ENCODE results near the gene ARHGAP1.

GRCh38 chr11:46722566-46723358 is 22.3 kb upstream of the ARHGAP1 start:
- TF ChIP-seq CTCF (IDR thresholded peaks at IDR 0.05), result no peak
- TF ChIP-seq ZFX (IDR thresholded peaks at IDR 0.05; ENCODE audit: borderline replicate concordance), result no peak
